ENCODE measurements around the gene CNBD2. TPM values are rescaled to one million over a fixed set of nuclear protein-coding genes. Genes with fewer than 3 reads are reported as not detected.
"Not testable (repeated sequence)": the region's sequence is repeated elsewhere in the genome, so short reads cannot be mapped to it uniquely, and the experiment has no call there.

The CNBD2 gene
- polyA plus RNA-seq, 6 donors from 2014 or later, result 13.4 to 23.7 (median 17.5) TPM

- Mint-ChIP-seq H3K27me3 (peaks cover 18 to 20% (median 20%) of the 10 kb centered on the region in 3 donors), H3K36me3 (no peaks in the 10 kb centered on the region), H3K4me1 (peaks cover 0 to 2% (median 0%) of the 10 kb centered on the region in 3 donors), H3K9me3 (no peaks in the 10 kb centered on the region), H3K4me3 (no peak overlapping the region), H3K27ac (no peak overlapping the region)
- DNase-seq, result no peak
- no peak for ATAC-seq (ENCODE audit: low read depth in 2 of 2)
Observed at GRCh38 chr20:35981969-35982368, 13.6 kb downstream of the CNBD2 start.

- Mint-ChIP-seq H3K27ac (no peak overlapping the region), H3K36me3 (no peaks in the 10 kb centered on the region)
- ATAC-seq (ENCODE audit: low read depth in 2 of 2), result no peak
Observed at GRCh38 chr20:35984382-35984781, 16.0 kb downstream of the CNBD2 start.

GRCh38 chr20:35985806-35986205 is 17.4 kb downstream of the CNBD2 start:
- Mint-ChIP-seq H3K27me3 (peaks cover 24 to 39% (median 38%) of the 10 kb centered on the region in 3 donors), H3K27ac (no peak overlapping the region), H3K36me3 (no peaks in the 10 kb centered on the region), H3K4me1 (no peaks in the 10 kb centered on the region), H3K9me3 (no peaks in the 10 kb centered on the region), H3K4me3 (no peak overlapping the region)
- ATAC-seq (ENCODE audit: low read depth in 2 of 2) (no peak), DNase-seq (no peak)

More at GRCh38 chr20:35984382-35984781, 16.0 kb downstream of the CNBD2 start:
- Mint-ChIP-seq H3K4me1 (no peaks in the 10 kb centered on the region), H3K9me3 (no peaks in the 10 kb centered on the region), H3K4me3 (no peak overlapping the region), H3K27me3 (peaks cover 19 to 32% (median 31%) of the 10 kb centered on the region in 3 donors)
- DNase-seq, result no peak

- no peak overlapping the region for H3K27ac Mint-ChIP-seq
- peaks cover 26 to 34% (median 29%) of the 10 kb centered on the region in 3 donors for H3K27me3 Mint-ChIP-seq
- H3K9me3 Mint-ChIP-seq, result no peaks in the 10 kb centered on the region
- no peak for DNase-seq
- no peak for ATAC-seq (ENCODE audit: low read depth in 2 of 2)
- peaks cover 5 to 7% (median 6%) of the 10 kb centered on the region in 3 donors for H3K4me1 Mint-ChIP-seq
- no peak overlapping the region for H3K4me3 Mint-ChIP-seq
- no peaks in the 10 kb centered on the region for H3K36me3 Mint-ChIP-seq
Observed at GRCh38 chr20:35988910-35989463, 20.6 kb downstream of the CNBD2 start.

- Mint-ChIP-seq H3K36me3 (no peaks in the 10 kb centered on the region), H3K9me3 (no peaks in the 10 kb centered on the region), H3K27ac (no peak overlapping the region), H3K27me3 (peaks cover 22 to 34% (median 26%) of the 10 kb centered on the region in 3 donors), H3K4me3 (no peak overlapping the region), H3K4me1 (peaks cover 11 to 14% (median 12%) of the 10 kb centered on the region in 3 donors)
- DNase-seq (no peak), ATAC-seq (ENCODE audit: low read depth in 2 of 2) (no peak)
Observed at GRCh38 chr20:35991142-35991771, 22.9 kb downstream of the CNBD2 start.

GRCh38 chr20:35992713-35993335 is 24.4 kb downstream of the CNBD2 start:
- peaks cover 16 to 24% (median 22%) of the 10 kb centered on the region in 3 donors for H3K27me3 Mint-ChIP-seq
- H3K4me3 Mint-ChIP-seq, result no peak overlapping the region
- H3K36me3 Mint-ChIP-seq, result no peaks in the 10 kb centered on the region
- ATAC-seq (ENCODE audit: low read depth in 2 of 2) (peak; percentile 76 to 81), DNase-seq (peak; percentile 62)
- no peaks in the 10 kb centered on the region for H3K9me3 Mint-ChIP-seq
- peaks cover 11 to 14% (median 12%) of the 10 kb centered on the region in 3 donors for H3K4me1 Mint-ChIP-seq
- no peak overlapping the region for H3K27ac Mint-ChIP-seq

- Mint-ChIP-seq H3K4me3 (peak overlapping the region in 1 of 8 donors; percentile 30), H3K27me3 (peaks cover 1 to 13% (median 8%) of the 10 kb centered on the region in 3 donors), H3K9me3 (no peaks in the 10 kb centered on the region), H3K27ac (peak overlapping the region in 3 of 6 donors; percentile 14 to 50 (median 40)), H3K4me1 (peaks cover 11 to 14% (median 12%) of the 10 kb centered on the region in 3 donors), H3K36me3 (no peaks in the 10 kb centered on the region)
- DNase-seq (peak; percentile 74), ATAC-seq (ENCODE audit: low read depth in 2 of 2) (peak; percentile 85 to 89)
Observed at GRCh38 chr20:35994994-35995453, 26.6 kb downstream of the CNBD2 start.

- H3K4me1 Mint-ChIP-seq, result peaks cover 11 to 14% (median 12%) of the 10 kb centered on the region in 3 donors
- not testable (repeated sequence) for DNase-seq; H3K36me3 Mint-ChIP-seq; H3K27ac Mint-ChIP-seq; H3K4me3 Mint-ChIP-seq; H3K9me3 Mint-ChIP-seq; ATAC-seq (ENCODE audit: low read depth in 2 of 2)
- H3K27me3 Mint-ChIP-seq, result peaks cover 0 to 12% (median 8%) of the 10 kb centered on the region in 3 donors
Observed at GRCh38 chr20:35996492-35996891, 28.1 kb downstream of the CNBD2 start.

GRCh38 chr20:36001331-36001730 is 32.9 kb downstream of the CNBD2 start:
- H3K4me3 Mint-ChIP-seq; DNase-seq; H3K27ac Mint-ChIP-seq; H3K36me3 Mint-ChIP-seq; ATAC-seq (ENCODE audit: low read depth in 2 of 2); H3K4me1 Mint-ChIP-seq: not testable (repeated sequence)
- Mint-ChIP-seq H3K27me3 (peaks cover 3 to 13% (median 9%) of the 10 kb centered on the region in 3 donors), H3K9me3 (peaks cover 3 to 26% (median 14%) of the 10 kb centered on the region in 7 donors)

- Mint-ChIP-seq H3K4me1 (no peaks in the 10 kb centered on the region), H3K36me3 (peaks cover 5 to 10% of the 10 kb centered on the region in 2 donors), H3K27me3 (peaks cover 3 to 16% (median 13%) of the 10 kb centered on the region in 3 donors), H3K4me3 (no peak overlapping the region), H3K9me3 (peaks cover 3 to 26% (median 14%) of the 10 kb centered on the region in 7 donors), H3K27ac (no peak overlapping the region)
- DNase-seq (no peak), ATAC-seq (ENCODE audit: low read depth in 2 of 2) (no peak)
Observed at GRCh38 chr20:36002855-36003254, 34.5 kb downstream of the CNBD2 start.

GRCh38 chr20:36004045-36004444 is 35.7 kb downstream of the CNBD2 start:
- no peak overlapping the region for H3K27ac Mint-ChIP-seq
- H3K9me3 Mint-ChIP-seq, result peaks cover 3 to 26% (median 14%) of the 10 kb centered on the region in 7 donors
- ATAC-seq (ENCODE audit: low read depth in 2 of 2), result no peak

GRCh38 chr20:36008461-36009035 is 40.2 kb downstream of the CNBD2 start:
- Mint-ChIP-seq H3K9me3 (peaks cover 0 to 14% (median 8%) of the 10 kb centered on the region in 7 donors), H3K4me3 (no peak overlapping the region), H3K4me1 (no peaks in the 10 kb centered on the region), H3K36me3 (peaks cover 0 to 5% of the 10 kb centered on the region in 2 donors), H3K27ac (no peak overlapping the region), H3K27me3 (peaks cover 3 to 16% (median 13%) of the 10 kb centered on the region in 3 donors)
- ATAC-seq (ENCODE audit: low read depth in 2 of 2) (no peak), DNase-seq (no peak)

More at GRCh38 chr20:36004045-36004444, 35.7 kb downstream of the CNBD2 start:
- Mint-ChIP-seq H3K27me3 (peaks cover 3 to 16% (median 13%) of the 10 kb centered on the region in 3 donors), H3K4me3 (no peak overlapping the region), H3K4me1 (no peaks in the 10 kb centered on the region), H3K36me3 (peaks cover 5 to 10% of the 10 kb centered on the region in 2 donors)
- no peak for DNase-seq

- Mint-ChIP-seq H3K4me1 (no peaks in the 10 kb centered on the region), H3K4me3 (no peak overlapping the region), H3K36me3 (no peaks in the 10 kb centered on the region), H3K9me3 (no peaks in the 10 kb centered on the region), H3K27ac (no peak overlapping the region), H3K27me3 (peaks cover 0 to 8% (median 4%) of the 10 kb centered on the region in 3 donors)
- no peak for ATAC-seq (ENCODE audit: low read depth in 2 of 2)
- no peak for DNase-seq
Observed at GRCh38 chr20:36010076-36010475, 41.7 kb downstream of the CNBD2 start.
